ENCODE measurements around the gene CELF5.

GRCh38 chr19:3229346-3229743, 4.9 kb downstream of the CELF5 start:
- TF ChIP-seq POLR2A (IDR thresholded peaks at IDR 0.05), result no peak
- TF ChIP-seq, protein P1, sequence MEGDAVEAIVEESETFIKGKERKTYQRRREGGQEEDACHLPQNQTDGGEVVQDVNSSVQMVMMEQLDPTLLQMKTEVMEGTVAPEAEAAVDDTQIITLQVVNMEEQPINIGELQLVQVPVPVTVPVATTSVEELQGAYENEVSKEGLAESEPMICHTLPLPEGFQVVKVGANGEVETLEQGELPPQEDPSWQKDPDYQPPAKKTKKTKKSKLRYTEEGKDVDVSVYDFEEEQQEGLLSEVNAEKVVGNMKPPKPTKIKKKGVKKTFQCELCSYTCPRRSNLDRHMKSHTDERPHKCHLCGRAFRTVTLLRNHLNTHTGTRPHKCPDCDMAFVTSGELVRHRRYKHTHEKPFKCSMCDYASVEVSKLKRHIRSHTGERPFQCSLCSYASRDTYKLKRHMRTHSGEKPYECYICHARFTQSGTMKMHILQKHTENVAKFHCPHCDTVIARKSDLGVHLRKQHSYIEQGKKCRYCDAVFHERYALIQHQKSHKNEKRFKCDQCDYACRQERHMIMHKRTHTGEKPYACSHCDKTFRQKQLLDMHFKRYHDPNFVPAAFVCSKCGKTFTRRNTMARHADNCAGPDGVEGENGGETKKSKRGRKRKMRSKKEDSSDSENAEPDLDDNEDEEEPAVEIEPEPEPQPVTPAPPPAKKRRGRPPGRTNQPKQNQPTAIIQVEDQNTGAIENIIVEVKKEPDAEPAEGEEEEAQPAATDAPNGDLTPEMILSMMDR (IDR thresholded peaks at IDR 0.05), result no peak
